HEK293 (cell line): ENCODE measurements around the gene ADAMTS19.

ENCODE experiments used
- ELK4 ChIP-seq: IDR thresholded peaks from 2 replicates; pipeline ENCODE4 v1.6.1; 2011; ENCODE audit warnings: mild to moderate bottlenecking, low read depth, low read length, borderline replicate concordance
- KLF10 ChIP-seq: fragments of 450-650 bp; IDR thresholded peaks from 2 replicates; pipeline ENCODE4 v1.5.1; 2018; ENCODE audit warnings: missing biosample characterization, mild to moderate bottlenecking, missing genetic modification characterization
- KLF8 ChIP-seq: fragments of 450-650 bp; formaldehyde crosslinking; IDR thresholded peaks from 2 replicates; pipeline ENCODE4 v1.5.1; 2016; ENCODE audit warnings: missing biosample characterization, missing genetic modification characterization
- MYNN ChIP-seq: fragments of 450-650 bp; formaldehyde crosslinking; IDR thresholded peaks from 2 replicates; pipeline ENCODE4 v1.5.1; 2016; ENCODE audit warnings: missing biosample characterization, missing genetic modification characterization, borderline replicate concordance
- PATZ1 ChIP-seq: fragments of 450-650 bp; formaldehyde crosslinking; IDR thresholded peaks from 2 replicates; pipeline ENCODE4 v1.5.1; 2016; ENCODE audit warnings: missing biosample characterization, missing genetic modification characterization
- PRDM4 ChIP-seq: fragments of 450-650 bp; formaldehyde crosslinking; IDR thresholded peaks from 2 replicates; pipeline ENCODE4 v1.5.1; 2017; ENCODE audit warnings: missing biosample characterization, missing genetic modification characterization
- REST ChIP-seq: fragments of 450-650 bp; formaldehyde crosslinking; IDR thresholded peaks from 2 replicates; pipeline ENCODE4 v1.5.1; 2016; ENCODE audit warnings: missing biosample characterization, missing genetic modification characterization
- SETDB1 ChIP-seq: IDR thresholded peaks from one replicate; pipeline ENCODE4 v1.6.1; 2017; ENCODE audit warnings: mild to moderate bottlenecking, low read length, moderate library complexity, mixed read lengths; ENCODE audit not compliant: insufficient read length
- SP3 ChIP-seq: fragments of 450-650 bp; formaldehyde crosslinking; IDR thresholded peaks from 2 replicates; pipeline ENCODE4 v1.5.1; 2016; ENCODE audit warnings: missing biosample characterization, missing genetic modification characterization
- YY1 ChIP-seq: fragments of 450-650 bp; formaldehyde crosslinking; IDR thresholded peaks from 2 replicates; pipeline ENCODE4 v1.5.1; 2018; ENCODE audit warnings: missing biosample characterization, missing genetic modification characterization
- ZBTB48 ChIP-seq: fragments of 450-650 bp; formaldehyde crosslinking; IDR thresholded peaks from 2 replicates; pipeline ENCODE4 v1.5.1; 2016; ENCODE audit warnings: missing biosample characterization, missing genetic modification characterization
- ZNF114 ChIP-seq: fragments of 450-650 bp; formaldehyde crosslinking; IDR thresholded peaks from 2 replicates; pipeline ENCODE4 v1.5.0; 2017; ENCODE audit warnings: missing biosample characterization, missing genetic modification characterization
- ZNF146 ChIP-seq: fragments of 450-650 bp; formaldehyde crosslinking; IDR thresholded peaks from 2 replicates; pipeline ENCODE4 v1.5.1; 2016; ENCODE audit warnings: missing biosample characterization, missing genetic modification characterization
- ZNF2 ChIP-seq: fragments of 450-650 bp; formaldehyde crosslinking; IDR thresholded peaks from 2 replicates; pipeline ENCODE4 v1.5.1; 2016; ENCODE audit warnings: missing biosample characterization, missing genetic modification characterization
- ZNF211 ChIP-seq: fragments of 450-650 bp; formaldehyde crosslinking; IDR thresholded peaks from 2 replicates; pipeline ENCODE4 v1.5.1; 2016; ENCODE audit warnings: low read depth, missing biosample characterization, missing genetic modification characterization
- ZNF302 ChIP-seq: fragments of 450-650 bp; formaldehyde crosslinking; IDR thresholded peaks from 2 replicates; pipeline ENCODE4 v1.5.1; 2016; ENCODE audit warnings: missing biosample characterization, missing genetic modification characterization, low read depth
- ZNF324 ChIP-seq: fragments of 450-650 bp; formaldehyde crosslinking; IDR thresholded peaks from 2 replicates; pipeline ENCODE4 v1.5.1; 2016; ENCODE audit warnings: missing biosample characterization, missing genetic modification characterization
- ZNF449 ChIP-seq: fragments of 450-650 bp; formaldehyde crosslinking; IDR thresholded peaks from 2 replicates; pipeline ENCODE4 v1.5.1; 2017; ENCODE audit warnings: missing biosample characterization, mild to moderate bottlenecking, missing genetic modification characterization, moderate library complexity
- ZNF518A ChIP-seq: fragments of 450-650 bp; formaldehyde crosslinking; conservative IDR thresholded peaks from 2 replicates; pipeline ENCODE4 v1.5.1; 2016; ENCODE audit warnings: low read depth, missing biosample characterization, missing genetic modification characterization
- ZNF529 ChIP-seq: fragments of 450-650 bp; formaldehyde crosslinking; IDR thresholded peaks from 2 replicates; pipeline ENCODE4 v1.5.1; 2017; ENCODE audit warnings: missing genetic modification characterization, missing biosample characterization; ENCODE audit not compliant: insufficient replicate concordance
- ZNF544 ChIP-seq: fragments of 450-650 bp; formaldehyde crosslinking; IDR thresholded peaks from 2 replicates; pipeline ENCODE4 v1.5.0; 2017; ENCODE audit warnings: missing biosample characterization, missing genetic modification characterization
- ZNF560 ChIP-seq: fragments of 450-650 bp; formaldehyde crosslinking; IDR thresholded peaks from 2 replicates; pipeline ENCODE4 v1.5.1; 2017; ENCODE audit warnings: missing biosample characterization, missing genetic modification characterization, borderline replicate concordance
- ZNF600 ChIP-seq: fragments of 450-650 bp; formaldehyde crosslinking; IDR thresholded peaks from 2 replicates; pipeline ENCODE4 v1.5.1; 2016; ENCODE audit warnings: missing biosample characterization, missing genetic modification characterization
- ZNF621 ChIP-seq: fragments of 450-650 bp; formaldehyde crosslinking; IDR thresholded peaks from 2 replicates; pipeline ENCODE4 v1.5.1; 2017; ENCODE audit warnings: missing biosample characterization, missing genetic modification characterization
- ZNF768 ChIP-seq: fragments of 450-650 bp; formaldehyde crosslinking; IDR thresholded peaks from 2 replicates; pipeline ENCODE4 v1.5.1; 2018; ENCODE audit warnings: missing biosample characterization, mild to moderate bottlenecking, missing genetic modification characterization

Gene ADAMTS19

GRCh38 chr5:129767927-129768380, 307.9 kb downstream of the ADAMTS19 start (continued):
- TF ChIP-seq REST (tag by site-specific recombination) (no peak), SETDB1 (no peak), ZNF529 (no peak), SP3 (no peak), MYNN (tag by site-specific recombination) (no peak), ZNF302 (tag by site-specific recombination) (no peak), KLF8 (tag by site-specific recombination) (no peak; the same call in 1 of the 2 replicates), ELK4 (no peak), ZNF324 (no peak), PRDM4 (tag by site-specific recombination) (no peak), ZBTB48 (tag by site-specific recombination) (no peak), ZNF600 (0 out of 2 replicates have a peak, but pooled peaks have one; percentile 22), ZNF2 (tag by site-specific recombination) (0 out of 2 replicates have a peak, but pooled peaks have one; percentile 47), KLF10 (tag by site-specific recombination) (0 out of 2 replicates have a peak, but pooled peaks have one; percentile 37), ZNF449 (tag by site-specific recombination) (no peak), ZNF544 (tag by site-specific recombination) (no peak), ZNF211 (tag by site-specific recombination) (no peak), ZNF768 (no peak), ZNF146 (tag by site-specific recombination) (no peak), ZNF560 (no peak), YY1 (tag by site-specific recombination) (peak; percentile 64; the same call in 1 of the 2 replicates), PATZ1 (tag by site-specific recombination) (no peak), ZNF114 (no peak), ZNF621 (tag by site-specific recombination) (no peak), ZNF518A (tag by site-specific recombination) (no peak; the same call in 1 of the 2 replicates)
